Vagina (tissue), 2 donors: ENCODE data around the gene TSNAX. TPM values are rescaled to one million over a fixed set of nuclear protein-coding genes. Genes with fewer than 3 reads are reported as not detected.
A peak's percentile ranks its signal among the peaks of the same experiment; 100 is the strongest.

ENCODE experiments used
- DNase-seq, 2 donors: peaks; one replicate each; pipeline ENCODE4 v3.0.0-alpha.2; 2017; ENCODE audit errors: extremely low spot score in 2 of 2
- H3K27ac ChIP-seq: fragments of 200-600 bp; sonication (generic); one replicate; pipeline ENCODE4 v1.5.1; 2019
- H3K27me3 ChIP-seq: fragments of 200-600 bp; sonication (generic); one replicate; pipeline ENCODE4 v1.5.1; 2019
- H3K36me3 ChIP-seq, 2 donors: fragments of 200-600 bp; sonication (generic); one replicate each; pipeline ENCODE4 v1.5.1; 2017 to 2019
- H3K4me1 ChIP-seq: fragments of 200-600 bp; sonication (generic); one replicate; pipeline ENCODE4 v1.5.1; 2019
- H3K4me3 ChIP-seq, 2 donors: fragments of 200-600 bp; sonication (generic); 1 replicate in 1 of 2; 2 replicates in 1 of 2; pipeline ENCODE4 v1.5.1; 2016 to 2019
- H3K9me3 ChIP-seq: fragments of 200-600 bp; sonication (generic); one replicate; pipeline ENCODE4 v1.5.1; 2019
- POLR2A ChIP-seq, 2 donors: fragments of 450-650 bp; IDR thresholded peaks; one replicate each; pipeline ENCODE4 v1.6.1; 2017; ENCODE audit warnings: antibody characterized with exemption in 2 of 2, mild to moderate bottlenecking in 2 of 2, moderate library complexity in 2 of 2
- POLR2AphosphoS5 ChIP-seq, 2 donors: sonication (generic); formaldehyde crosslinking; IDR thresholded peaks; one replicate each; pipeline ENCODE4 v1.9.0; 2017; ENCODE audit warnings: antibody characterized with exemption in 2 of 2, mild to moderate bottlenecking in 2 of 2, low read depth in 1 of 2; ENCODE audit not compliant: insufficient read depth in 1 of 2
- intact Hi-C: fragments of 100-400 bp; cut with DNase I; formaldehyde crosslinking; loops from one replicate; pipeline ENCODE4 v1.15.1; 2023
- total RNA-seq: library from RNA; depleted of rRNA; stranded (reverse); fragments of >200 nt; gene quantifications from one replicate; pipeline ENCODE4 v1.2.3, GENCODE V29; 2016
- TF ChIP-seq, protein P1 (sequence below), 3 experiments: fragments of 450-650 bp in 2 of 3; fragments of 200-600 bp in 1 of 3; sonication (generic) in 1 of 3; IDR thresholded peaks; one replicate each; pipeline ENCODE4 v1.5.1; 2017 to 2019; ENCODE audit warnings: antibody characterized with exemption in 3 of 3, mild to moderate bottlenecking in 2 of 3, moderate library complexity in 2 of 3

TSNAX gene
- total RNA-seq, 1 donor from 2014 or later: 20.4 TPM

DNA sequence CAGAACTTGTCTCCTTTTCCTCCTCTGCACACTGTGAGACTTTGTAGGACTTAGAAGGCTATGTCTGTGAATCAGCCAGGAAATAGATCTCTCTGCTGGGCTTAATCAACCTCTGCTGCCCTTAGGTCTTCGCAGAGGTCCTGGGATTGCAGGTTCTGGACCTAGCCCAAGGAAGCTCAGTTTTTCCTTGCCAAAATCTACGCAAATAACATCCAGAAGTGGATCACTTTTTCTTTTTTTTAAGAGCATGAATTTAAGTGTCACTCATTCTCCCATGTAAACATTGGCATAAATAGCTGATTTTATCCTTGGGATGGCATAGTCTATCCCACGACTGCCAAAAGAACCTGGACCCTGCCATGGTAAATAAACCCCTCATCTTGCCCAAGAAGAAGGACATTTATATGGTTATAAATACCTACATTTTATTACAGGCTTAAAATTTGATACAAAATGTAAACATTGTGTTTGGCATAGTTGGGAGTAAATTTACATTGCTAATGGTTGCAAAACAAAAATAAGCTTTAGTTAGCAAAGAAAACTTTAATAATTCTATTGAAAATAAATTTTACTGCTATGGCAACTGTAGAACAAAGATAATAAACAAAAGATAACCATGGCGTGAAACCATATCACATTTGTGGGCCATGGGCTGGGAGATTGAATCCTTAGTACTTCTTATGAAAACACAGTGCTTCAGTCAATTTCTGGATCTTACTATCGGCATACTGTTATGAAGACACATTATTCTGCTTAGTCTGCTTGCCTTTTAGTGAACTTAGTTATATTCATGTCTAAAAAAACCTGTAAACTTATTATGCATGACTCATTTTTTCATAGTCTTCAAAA is 73.6 kb downstream of the TSNAX start:
- TF ChIP-seq POLR2AphosphoS5 (IDR thresholded peaks at IDR 0.05; ENCODE audit: insufficient read depth in 1 of 2, low read depth in 1 of 2) (no peak), POLR2A (IDR thresholded peaks at IDR 0.05) (no peak)
- TF ChIP-seq, protein P1, sequence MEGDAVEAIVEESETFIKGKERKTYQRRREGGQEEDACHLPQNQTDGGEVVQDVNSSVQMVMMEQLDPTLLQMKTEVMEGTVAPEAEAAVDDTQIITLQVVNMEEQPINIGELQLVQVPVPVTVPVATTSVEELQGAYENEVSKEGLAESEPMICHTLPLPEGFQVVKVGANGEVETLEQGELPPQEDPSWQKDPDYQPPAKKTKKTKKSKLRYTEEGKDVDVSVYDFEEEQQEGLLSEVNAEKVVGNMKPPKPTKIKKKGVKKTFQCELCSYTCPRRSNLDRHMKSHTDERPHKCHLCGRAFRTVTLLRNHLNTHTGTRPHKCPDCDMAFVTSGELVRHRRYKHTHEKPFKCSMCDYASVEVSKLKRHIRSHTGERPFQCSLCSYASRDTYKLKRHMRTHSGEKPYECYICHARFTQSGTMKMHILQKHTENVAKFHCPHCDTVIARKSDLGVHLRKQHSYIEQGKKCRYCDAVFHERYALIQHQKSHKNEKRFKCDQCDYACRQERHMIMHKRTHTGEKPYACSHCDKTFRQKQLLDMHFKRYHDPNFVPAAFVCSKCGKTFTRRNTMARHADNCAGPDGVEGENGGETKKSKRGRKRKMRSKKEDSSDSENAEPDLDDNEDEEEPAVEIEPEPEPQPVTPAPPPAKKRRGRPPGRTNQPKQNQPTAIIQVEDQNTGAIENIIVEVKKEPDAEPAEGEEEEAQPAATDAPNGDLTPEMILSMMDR (IDR thresholded peaks at IDR 0.05): no peak
- Histone ChIP-seq H3K27me3 (no peaks in the 10 kb centered on the region), H3K27ac (no peak overlapping the region), H3K4me3 (no peak overlapping the region), H3K36me3 (no peaks in the 10 kb centered on the region), H3K4me1 (peaks cover 27% of the 10 kb centered on the region), H3K9me3 (no peaks in the 10 kb centered on the region)
- intact Hi-C loops: loop anchor here (5.0 kb wide), 1 partner anchor 255 kb away; no protein-coding TSS in a partner anchor
- DNase-seq: no peak

DNA sequence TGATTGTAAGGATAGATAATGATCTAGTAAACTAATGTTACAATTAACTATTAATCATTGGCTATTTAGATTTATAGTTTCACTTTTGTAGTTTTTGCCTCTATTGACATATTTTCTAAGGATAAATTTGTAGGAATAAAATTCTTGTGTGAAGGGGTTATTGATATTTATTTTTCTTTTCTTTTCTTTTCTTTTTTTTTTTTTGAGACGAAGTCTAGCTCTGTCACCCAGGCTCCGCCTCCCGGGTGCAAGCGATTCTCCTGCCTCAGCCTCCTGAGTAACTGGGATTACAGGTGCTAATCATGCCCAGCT is 74.2 kb downstream of the TSNAX start:
- Histone ChIP-seq H3K9me3 (no peaks in the 10 kb centered on the region), H3K27me3 (no peaks in the 10 kb centered on the region), H3K27ac (no peak overlapping the region), H3K4me1 (peaks cover 27% of the 10 kb centered on the region), H3K4me3 (no peak overlapping the region), H3K36me3 (no peaks in the 10 kb centered on the region)
- intact Hi-C loops: loop anchor here (5.0 kb wide), 1 partner anchor 255 kb away; no protein-coding TSS in a partner anchor
- TF ChIP-seq POLR2AphosphoS5 (IDR thresholded peaks at IDR 0.05; ENCODE audit: insufficient read depth in 1 of 2, low read depth in 1 of 2) (no peak), POLR2A (IDR thresholded peaks at IDR 0.05) (no peak)
- TF ChIP-seq, protein P1 (IDR thresholded peaks at IDR 0.05): no peak
- no peak for DNase-seq

DNA sequence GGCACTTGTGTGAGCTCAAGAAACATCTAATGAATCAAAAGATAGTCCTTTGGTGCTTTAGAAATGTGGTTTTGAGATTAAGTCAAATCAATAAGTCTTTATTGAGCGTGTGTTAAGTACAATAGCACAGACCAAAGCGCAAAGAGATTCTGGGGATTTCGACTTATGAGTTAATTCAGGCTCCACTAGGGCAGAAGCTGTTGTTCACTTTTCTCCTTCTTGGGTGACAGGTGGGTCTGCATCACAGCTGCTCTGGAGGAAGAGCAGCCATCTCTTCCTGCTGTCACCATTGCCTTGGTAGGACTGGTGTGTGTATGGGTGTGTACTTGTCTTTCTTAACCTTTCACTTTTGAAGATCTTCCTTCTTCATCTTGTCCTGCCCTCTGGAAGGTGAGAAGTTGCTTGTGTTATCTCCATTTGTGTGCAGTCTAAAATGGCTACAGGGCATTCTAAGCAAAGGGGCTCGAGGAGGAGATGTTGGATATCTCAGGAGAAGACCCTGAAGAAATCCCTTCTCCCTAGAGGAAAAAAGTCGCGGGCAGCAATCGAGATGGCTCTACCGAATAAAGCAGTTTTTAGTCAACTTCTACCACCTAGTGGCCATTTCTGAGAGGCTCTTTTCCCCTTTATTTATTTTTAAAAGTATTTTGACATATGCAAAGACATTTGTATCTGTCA is 75.3 kb downstream of the TSNAX start:
- Histone ChIP-seq H3K9me3 (no peaks in the 10 kb centered on the region), H3K36me3 (no peaks in the 10 kb centered on the region), H3K4me1 (peaks cover 27% of the 10 kb centered on the region), H3K27ac (peak overlapping the region; percentile 36), H3K4me3 (peak overlapping the region; percentile 40 to 54), H3K27me3 (no peaks in the 10 kb centered on the region)
- DNase-seq: no peak
- intact Hi-C loops: loop anchor here (5.0 kb wide), 1 partner anchor 256 kb away; no protein-coding TSS in a partner anchor
- TF ChIP-seq, protein P1 (IDR thresholded peaks at IDR 0.05): peak; percentile 69 to 86 (median 74)
- no peak for TF ChIP-seq POLR2A (IDR thresholded peaks at IDR 0.05)
- peak in 1 of 2 donors; percentile 64 for TF ChIP-seq POLR2AphosphoS5 (IDR thresholded peaks at IDR 0.05; ENCODE audit: insufficient read depth in 1 of 2, low read depth in 1 of 2)

DNA sequence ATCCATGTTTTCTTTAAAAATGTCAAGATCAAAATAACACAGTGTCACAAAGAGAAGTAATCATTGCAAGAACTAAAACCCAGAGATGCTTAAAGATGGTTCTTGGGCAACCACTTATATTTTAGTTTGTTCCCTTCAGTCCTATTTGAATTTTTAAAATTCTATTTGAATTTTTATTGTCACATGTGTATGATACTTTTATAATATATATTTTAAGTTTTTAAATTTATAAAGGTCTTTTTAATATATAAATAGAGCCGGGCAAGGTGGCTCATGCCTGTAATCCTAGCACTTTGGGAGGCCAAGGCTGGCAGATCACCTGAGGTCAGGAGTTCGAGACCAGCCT is 75.8 kb downstream of the TSNAX start:
- H3K4me1 ChIP-seq: peaks cover 27% of the 10 kb centered on the region
- no peak overlapping the region for H3K4me3 ChIP-seq
- H3K36me3 ChIP-seq: no peaks in the 10 kb centered on the region
- no peaks in the 10 kb centered on the region for H3K27me3 ChIP-seq
- H3K9me3 ChIP-seq: no peaks in the 10 kb centered on the region
- H3K27ac ChIP-seq: no peak overlapping the region
- DNase-seq: no peak
- intact Hi-C loops: loop anchor here (5.0 kb wide), 1 partner anchor 257 kb away; no protein-coding TSS in a partner anchor
- TF ChIP-seq POLR2A (IDR thresholded peaks at IDR 0.05): no peak
- TF ChIP-seq, protein P1 (IDR thresholded peaks at IDR 0.05): no peak
- no peak for TF ChIP-seq POLR2AphosphoS5 (IDR thresholded peaks at IDR 0.05; ENCODE audit: insufficient read depth in 1 of 2, low read depth in 1 of 2)
